Measurements from ENCODE around the gene CFC1B. TPM values are rescaled to one million over a fixed set of nuclear protein-coding genes. Genes with fewer than 3 reads are reported as not detected.
"Not testable (repeated sequence)": the region's sequence is repeated elsewhere in the genome, so short reads cannot be mapped to it uniquely, and the experiment has no call there.

The CFC1B gene
- total and polyA plus RNA-seq, 5 donors from 2014 or later: not detected

DNA sequence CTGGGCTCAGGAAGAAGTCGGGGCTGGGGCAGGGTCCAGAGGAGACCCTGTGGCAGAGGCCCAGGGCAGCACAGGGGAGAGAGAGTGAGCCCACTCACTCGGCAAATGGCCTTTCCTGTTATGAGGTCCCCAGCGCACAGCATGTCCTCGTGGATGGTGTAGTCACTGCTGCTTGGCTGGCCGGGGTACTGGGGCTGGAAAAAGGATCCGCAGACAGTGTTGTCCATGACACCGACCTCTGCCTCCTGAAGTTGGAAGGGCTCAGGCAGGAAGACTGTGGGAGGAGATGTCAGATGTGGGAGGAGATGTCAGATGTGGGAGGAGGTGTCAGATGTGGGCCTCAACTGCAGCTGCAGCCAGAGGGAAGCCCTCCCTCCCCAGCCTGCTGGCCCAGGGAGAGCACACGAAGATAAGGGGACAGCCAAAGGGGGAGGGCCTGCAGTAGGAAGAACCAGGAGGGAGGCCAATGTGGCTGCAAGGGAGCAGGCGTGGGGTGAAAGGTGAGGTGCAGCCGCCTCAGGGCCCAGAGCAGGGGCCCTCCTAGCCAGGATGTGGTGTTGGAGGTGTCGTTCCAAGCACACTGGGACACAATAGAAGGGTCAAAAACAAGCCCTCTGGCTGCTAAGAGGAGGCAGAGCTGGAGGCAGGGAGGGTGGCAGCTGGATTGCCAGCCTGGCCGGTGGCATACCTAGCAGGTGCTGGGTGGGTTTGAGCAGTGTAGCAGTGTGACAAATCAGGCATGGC is 22.9 kb downstream of the CFC1B start:
- not testable (repeated sequence) for H3K4me1 ChIP-seq (ENCODE audit: control insufficient read depth, insufficient read depth, low read length, poor library complexity, severe bottlenecking); ATAC-seq (ENCODE audit: low read depth in 2 of 2); H3K9me3 Mint-ChIP-seq; DNase-seq; H3K4me1 Mint-ChIP-seq; H3K27ac Mint-ChIP-seq; H3K27me3 Mint-ChIP-seq; H3K36me3 Mint-ChIP-seq; H3K27me3 ChIP-seq (ENCODE audit: control insufficient read depth, insufficient read depth, low read length); H3K4me3 Mint-ChIP-seq; H3K4me3 ChIP-seq (ENCODE audit: low read depth, low read length); H3K9me3 ChIP-seq (ENCODE audit: control insufficient read depth in 2 of 2, low read length in 2 of 2); H3K27ac ChIP-seq (ENCODE audit: insufficient read depth, low read length, poor library complexity, severe bottlenecking); H3K36me3 ChIP-seq (ENCODE audit: control insufficient read depth, insufficient read depth, low read length)

DNA sequence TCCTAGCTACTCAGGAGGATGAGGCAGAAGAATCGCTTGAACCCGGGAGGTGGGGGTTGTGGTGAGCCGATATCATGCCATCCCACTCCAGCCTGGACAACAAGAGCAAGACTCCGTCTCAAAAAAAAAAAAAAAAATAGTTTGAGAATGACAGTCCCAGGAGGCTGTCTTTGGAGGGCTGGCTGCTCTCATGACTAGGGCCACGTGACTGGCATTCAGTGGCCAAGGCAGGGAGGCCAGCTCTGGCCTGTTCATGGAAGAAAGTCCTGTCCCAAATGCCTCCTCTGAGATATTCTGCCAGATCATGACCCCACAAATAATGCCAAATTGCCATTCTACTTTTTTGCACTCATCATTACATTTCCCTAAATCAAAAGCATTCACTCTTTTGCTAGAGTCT is 24.0 kb downstream of the CFC1B start:
- not testable (repeated sequence) for H3K9me3 ChIP-seq (ENCODE audit: control insufficient read depth in 2 of 2, low read length in 2 of 2); H3K27ac ChIP-seq (ENCODE audit: insufficient read depth, low read length, poor library complexity, severe bottlenecking); H3K4me3 Mint-ChIP-seq; H3K4me1 Mint-ChIP-seq; H3K36me3 Mint-ChIP-seq; DNase-seq; H3K27me3 Mint-ChIP-seq; H3K36me3 ChIP-seq (ENCODE audit: control insufficient read depth, insufficient read depth, low read length); H3K4me1 ChIP-seq (ENCODE audit: control insufficient read depth, insufficient read depth, low read length, poor library complexity, severe bottlenecking); ATAC-seq (ENCODE audit: low read depth in 2 of 2); H3K27me3 ChIP-seq (ENCODE audit: control insufficient read depth, insufficient read depth, low read length); H3K27ac Mint-ChIP-seq; H3K9me3 Mint-ChIP-seq; H3K4me3 ChIP-seq (ENCODE audit: low read depth, low read length)

DNA sequence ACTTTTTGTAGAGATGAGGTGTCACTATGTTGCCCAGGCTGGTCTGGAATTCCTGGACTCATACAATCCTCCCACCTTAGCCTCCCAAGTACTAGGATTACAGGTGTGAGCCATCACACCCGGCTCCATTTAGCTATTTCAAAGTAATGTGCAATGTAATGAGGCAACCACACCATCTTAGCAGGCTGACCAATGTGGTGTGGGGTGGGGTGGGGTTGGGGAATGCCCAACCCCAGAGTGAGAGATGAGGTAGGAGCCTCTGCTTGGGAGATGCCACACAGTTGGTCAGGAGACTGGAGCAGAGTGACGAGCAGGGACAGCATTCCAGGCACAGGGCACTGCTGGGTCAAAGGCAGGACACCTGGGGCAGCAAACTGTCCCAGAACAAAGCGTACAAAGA is 27.4 kb downstream of the CFC1B start:
- not testable (repeated sequence) for H3K4me1 ChIP-seq (ENCODE audit: control insufficient read depth, insufficient read depth, low read length, poor library complexity, severe bottlenecking); H3K4me3 ChIP-seq (ENCODE audit: low read depth, low read length); H3K9me3 ChIP-seq (ENCODE audit: control insufficient read depth in 2 of 2, low read length in 2 of 2); H3K36me3 Mint-ChIP-seq; H3K4me1 Mint-ChIP-seq; H3K27me3 Mint-ChIP-seq; ATAC-seq (ENCODE audit: low read depth in 2 of 2); H3K9me3 Mint-ChIP-seq; H3K36me3 ChIP-seq (ENCODE audit: control insufficient read depth, insufficient read depth, low read length); H3K27ac Mint-ChIP-seq; H3K27me3 ChIP-seq (ENCODE audit: control insufficient read depth, insufficient read depth, low read length); H3K27ac ChIP-seq (ENCODE audit: insufficient read depth, low read length, poor library complexity, severe bottlenecking); DNase-seq; H3K4me3 Mint-ChIP-seq

- H3K36me3 Mint-ChIP-seq; H3K27me3 ChIP-seq (ENCODE audit: control insufficient read depth, insufficient read depth, low read length); H3K9me3 ChIP-seq (ENCODE audit: control insufficient read depth in 2 of 2, low read length in 2 of 2); H3K4me3 ChIP-seq (ENCODE audit: low read depth, low read length); H3K36me3 ChIP-seq (ENCODE audit: control insufficient read depth, insufficient read depth, low read length); H3K27me3 Mint-ChIP-seq; ATAC-seq (ENCODE audit: low read depth in 2 of 2); H3K4me3 Mint-ChIP-seq; DNase-seq; H3K4me1 Mint-ChIP-seq; H3K27ac ChIP-seq (ENCODE audit: insufficient read depth, low read length, poor library complexity, severe bottlenecking); H3K27ac Mint-ChIP-seq; H3K9me3 Mint-ChIP-seq; H3K4me1 ChIP-seq (ENCODE audit: control insufficient read depth, insufficient read depth, low read length, poor library complexity, severe bottlenecking): not testable (repeated sequence)
Observed at GRCh38 chr2:130549475-130549874, 28.5 kb downstream of the CFC1B start.

GRCh38 chr2:130554178-130554577 is 33.2 kb downstream of the CFC1B start:
- H3K4me3 ChIP-seq (ENCODE audit: low read depth, low read length); H3K27ac ChIP-seq (ENCODE audit: insufficient read depth, low read length, poor library complexity, severe bottlenecking); H3K4me3 Mint-ChIP-seq; H3K36me3 ChIP-seq (ENCODE audit: control insufficient read depth, insufficient read depth, low read length); H3K27me3 ChIP-seq (ENCODE audit: control insufficient read depth, insufficient read depth, low read length); H3K4me1 Mint-ChIP-seq; H3K27me3 Mint-ChIP-seq; H3K27ac Mint-ChIP-seq; H3K36me3 Mint-ChIP-seq; H3K9me3 Mint-ChIP-seq; DNase-seq; H3K4me1 ChIP-seq (ENCODE audit: control insufficient read depth, insufficient read depth, low read length, poor library complexity, severe bottlenecking); ATAC-seq (ENCODE audit: low read depth in 2 of 2); H3K9me3 ChIP-seq (ENCODE audit: control insufficient read depth in 2 of 2, low read length in 2 of 2): not testable (repeated sequence)

DNA sequence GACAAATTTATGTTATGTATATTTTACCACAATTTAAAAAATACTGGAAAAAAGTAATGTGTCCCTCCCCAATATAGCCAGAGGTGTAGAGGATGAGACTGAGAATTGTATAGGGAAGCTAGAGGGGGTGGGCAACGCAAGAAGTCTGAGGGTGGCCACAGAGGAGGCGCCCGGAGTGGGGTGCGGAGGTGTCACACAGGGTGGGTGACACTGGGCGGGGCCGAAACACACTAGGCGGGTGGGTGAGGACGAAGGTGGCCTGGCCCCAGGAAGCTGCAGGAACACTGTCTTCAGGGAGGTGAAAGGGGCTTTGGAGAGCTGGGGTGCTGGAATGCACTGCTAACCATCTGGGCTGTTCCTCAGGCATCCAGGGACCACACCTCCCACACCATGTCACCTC is 35.4 kb downstream of the CFC1B start:
- not testable (repeated sequence) for DNase-seq; H3K27me3 Mint-ChIP-seq; H3K36me3 Mint-ChIP-seq; H3K4me1 Mint-ChIP-seq; H3K4me1 ChIP-seq (ENCODE audit: control insufficient read depth, insufficient read depth, low read length, poor library complexity, severe bottlenecking); H3K27me3 ChIP-seq (ENCODE audit: control insufficient read depth, insufficient read depth, low read length); H3K4me3 Mint-ChIP-seq; H3K9me3 Mint-ChIP-seq; H3K36me3 ChIP-seq (ENCODE audit: control insufficient read depth, insufficient read depth, low read length); H3K9me3 ChIP-seq (ENCODE audit: control insufficient read depth in 2 of 2, low read length in 2 of 2); H3K27ac ChIP-seq (ENCODE audit: insufficient read depth, low read length, poor library complexity, severe bottlenecking); H3K27ac Mint-ChIP-seq; H3K4me3 ChIP-seq (ENCODE audit: low read depth, low read length); ATAC-seq (ENCODE audit: low read depth in 2 of 2)

- not testable (repeated sequence) for H3K36me3 Mint-ChIP-seq; H3K4me1 ChIP-seq (ENCODE audit: control insufficient read depth, insufficient read depth, low read length, poor library complexity, severe bottlenecking); H3K4me1 Mint-ChIP-seq; H3K36me3 ChIP-seq (ENCODE audit: control insufficient read depth, insufficient read depth, low read length); H3K4me3 ChIP-seq (ENCODE audit: low read depth, low read length); H3K4me3 Mint-ChIP-seq; H3K9me3 ChIP-seq (ENCODE audit: control insufficient read depth in 2 of 2, low read length in 2 of 2); H3K27me3 Mint-ChIP-seq; H3K27me3 ChIP-seq (ENCODE audit: control insufficient read depth, insufficient read depth, low read length); DNase-seq; H3K27ac Mint-ChIP-seq; H3K27ac ChIP-seq (ENCODE audit: insufficient read depth, low read length, poor library complexity, severe bottlenecking); H3K9me3 Mint-ChIP-seq; ATAC-seq (ENCODE audit: low read depth in 2 of 2)
Observed at GRCh38 chr2:130566165-130566564, 45.1 kb downstream of the CFC1B start.

GRCh38 chr2:130571929-130572328 is 50.9 kb downstream of the CFC1B start:
- not testable (repeated sequence) for DNase-seq; H3K4me3 Mint-ChIP-seq; H3K27me3 ChIP-seq (ENCODE audit: control insufficient read depth, insufficient read depth, low read length); H3K27me3 Mint-ChIP-seq; H3K27ac Mint-ChIP-seq; H3K4me3 ChIP-seq (ENCODE audit: low read depth, low read length); H3K36me3 Mint-ChIP-seq; H3K4me1 Mint-ChIP-seq; H3K9me3 Mint-ChIP-seq; H3K36me3 ChIP-seq (ENCODE audit: control insufficient read depth, insufficient read depth, low read length); ATAC-seq (ENCODE audit: low read depth in 2 of 2); H3K27ac ChIP-seq (ENCODE audit: insufficient read depth, low read length, poor library complexity, severe bottlenecking); H3K4me1 ChIP-seq (ENCODE audit: control insufficient read depth, insufficient read depth, low read length, poor library complexity, severe bottlenecking); H3K9me3 ChIP-seq (ENCODE audit: control insufficient read depth in 2 of 2, low read length in 2 of 2)

All from CD4-positive, CD25-positive, alpha-beta regulatory T cell (primary cell).